GM12891 (cell line): Measurements from ENCODE around the gene UBE3C.
A peak's percentile ranks its signal among the peaks of the same experiment; 100 is the strongest.

Experiments
- DNase-seq: peaks from one replicate; pipeline ENCODE4 v3.0.0; 2011; ENCODE audit warnings: low spot score; ENCODE audit not compliant: insufficient read length
- FAIRE-seq: peaks from 2 replicates; lab custom pipeline; 2011; peaks lifted over from hg19 to GRCh38; lab: Jason Lieb, UNC
- PAX5 ChIP-seq: IDR thresholded peaks from 2 replicates; pipeline ENCODE4 v1.6.1; 2011; ENCODE audit warnings: low read length, moderate library complexity, mild to moderate bottlenecking; ENCODE audit not compliant: insufficient read depth, severe bottlenecking
- POLR2A ChIP-seq: IDR thresholded peaks from 2 replicates; pipeline ENCODE4 v1.6.1; 2011; ENCODE audit warnings: low read depth, low read length, control low read depth
- POLR2AphosphoS5 ChIP-seq: IDR thresholded peaks from 2 replicates; pipeline ENCODE4 v1.6.1; 2011; ENCODE audit warnings: low read depth, low read length, control low read depth
- POU2F2 ChIP-seq: IDR thresholded peaks from 2 replicates; pipeline ENCODE4 v1.6.1; 2011; ENCODE audit warnings: low read depth, mild to moderate bottlenecking, control low read depth, low read length, moderate library complexity
- SPI1 ChIP-seq: IDR thresholded peaks from 2 replicates; pipeline ENCODE4 v1.6.1; 2011; ENCODE audit warnings: low read depth, low read length, control low read depth
- TAF1 ChIP-seq: IDR thresholded peaks from 2 replicates; pipeline ENCODE4 v1.6.1; 2011; ENCODE audit warnings: low read depth, low read length, control low read depth

Gene UBE3C

GRCh38 chr7:157299613-157300368 is 161.1 kb downstream of the UBE3C start:
- FAIRE-seq (peak; percentile 91), DNase-seq (no peak)
- TF ChIP-seq TAF1, result no peak
- no peak for TF ChIP-seq PAX5
- no peak for TF ChIP-seq POU2F2
- no peak for TF ChIP-seq SPI1
- TF ChIP-seq POLR2A, result no peak
- no peak for TF ChIP-seq POLR2AphosphoS5

GRCh38 chr7:157300369-157300825 is 161.7 kb downstream of the UBE3C start:
- DNase-seq, result no peak
- no peak for TF ChIP-seq POLR2A
- no peak for TF ChIP-seq SPI1
- no peak for TF ChIP-seq POU2F2
- no peak for TF ChIP-seq POLR2AphosphoS5
- TF ChIP-seq TAF1, result no peak
- no peak for TF ChIP-seq PAX5
- no peak for FAIRE-seq

GRCh38 chr7:157301610-157302120 is 162.9 kb downstream of the UBE3C start:
- no peak for FAIRE-seq
- no peak for DNase-seq
- TF ChIP-seq TAF1 (no peak), POU2F2 (no peak), SPI1 (no peak), POLR2A (no peak), POLR2AphosphoS5 (no peak), PAX5 (no peak)

GRCh38 chr7:157306846-157307838 is 168.4 kb downstream of the UBE3C start:
- no peak for FAIRE-seq
- no peak for TF ChIP-seq PAX5
- no peak for TF ChIP-seq SPI1
- no peak for TF ChIP-seq POU2F2
- TF ChIP-seq POLR2AphosphoS5, result no peak
- TF ChIP-seq TAF1, result no peak
- TF ChIP-seq POLR2A, result no peak
- no peak for DNase-seq

GRCh38 chr7:157309988-157310668 is 171.4 kb downstream of the UBE3C start:
- DNase-seq (no peak), FAIRE-seq (no peak)
- no peak for TF ChIP-seq TAF1
- no peak for TF ChIP-seq SPI1
- TF ChIP-seq PAX5, result no peak
- no peak for TF ChIP-seq POU2F2
- TF ChIP-seq POLR2A, result no peak
- TF ChIP-seq POLR2AphosphoS5, result no peak

GRCh38 chr7:157310676-157311185 is 172.0 kb downstream of the UBE3C start:
- no peak for FAIRE-seq
- no peak for TF ChIP-seq POU2F2
- no peak for TF ChIP-seq POLR2AphosphoS5
- no peak for TF ChIP-seq SPI1
- TF ChIP-seq PAX5, result no peak
- no peak for TF ChIP-seq POLR2A
- TF ChIP-seq TAF1, result no peak
- no peak for DNase-seq

GRCh38 chr7:157312941-157313340 is 174.2 kb downstream of the UBE3C start:
- FAIRE-seq (no peak), DNase-seq (no peak)
- TF ChIP-seq SPI1 (no peak), POLR2AphosphoS5 (no peak), TAF1 (no peak), PAX5 (no peak), POU2F2 (no peak), POLR2A (no peak)

- no peak for TF ChIP-seq TAF1
- TF ChIP-seq SPI1, result no peak
- no peak for TF ChIP-seq POLR2AphosphoS5
- TF ChIP-seq POU2F2, result no peak
- TF ChIP-seq POLR2A, result no peak
- TF ChIP-seq PAX5, result no peak
- no peak for FAIRE-seq
These were observed 174.9 kb downstream of the UBE3C start for GRCh38 chr7:157313645-157314044.

More at GRCh38 chr7:157313645-157314044, 174.9 kb downstream of the UBE3C start:
- DNase-seq, result no peak
